Activated CD8-positive, alpha-beta memory T cell treated with anti-CD3 and anti-CD28 coated beads for 4 hours (primary cell): ENCODE data around the gene SBF2.
"Not testable (repeated sequence)": the region's sequence is repeated elsewhere in the genome, so short reads cannot be mapped to it uniquely, and the experiment has no call there.

Source experiments
- DNase-seq, 2 donors: peaks; one replicate each; pipeline ENCODE4 v3.0.0-alpha.2; 2020; ENCODE audit warnings: low read depth in 2 of 2

SBF2 gene

DNA sequence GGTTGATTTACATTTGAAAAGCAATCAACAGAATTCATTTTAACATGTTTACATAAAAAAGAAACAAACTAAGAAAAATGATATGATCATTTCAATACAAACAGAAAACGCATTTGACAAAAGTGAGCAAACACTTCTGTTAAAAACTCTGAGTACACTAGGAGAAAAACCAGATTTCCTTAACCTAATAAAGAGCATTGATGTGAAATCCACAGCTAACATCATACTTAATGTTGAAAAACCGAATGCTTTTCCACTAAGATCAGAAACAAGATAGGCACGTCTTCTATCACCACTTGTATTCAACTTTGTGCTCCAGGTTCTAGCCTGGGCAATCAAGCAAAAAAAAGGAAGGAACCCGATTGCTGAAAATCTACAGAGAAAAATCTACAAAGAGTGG, 227.6 kb downstream of the SBF2 start:
- no peak for DNase-seq

DNA sequence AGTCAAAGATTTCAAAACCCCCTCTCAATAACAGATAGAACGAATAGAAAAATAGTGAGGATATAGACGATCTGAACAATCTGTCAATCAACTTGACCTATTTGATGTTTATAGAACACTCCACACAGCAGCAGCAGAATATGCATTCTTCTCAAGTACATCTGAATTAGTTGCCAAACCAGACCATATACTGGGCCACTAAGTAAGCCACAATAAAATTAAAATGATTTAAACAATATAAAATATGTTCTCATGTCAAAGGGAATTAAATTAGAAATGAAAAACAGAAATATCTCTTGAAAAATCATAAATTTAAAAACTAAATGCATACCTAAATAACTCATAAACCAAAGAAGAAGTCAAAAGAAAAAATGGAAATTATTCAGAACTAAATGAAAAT, 229.2 kb downstream of the SBF2 start:
- no peak for DNase-seq

DNA sequence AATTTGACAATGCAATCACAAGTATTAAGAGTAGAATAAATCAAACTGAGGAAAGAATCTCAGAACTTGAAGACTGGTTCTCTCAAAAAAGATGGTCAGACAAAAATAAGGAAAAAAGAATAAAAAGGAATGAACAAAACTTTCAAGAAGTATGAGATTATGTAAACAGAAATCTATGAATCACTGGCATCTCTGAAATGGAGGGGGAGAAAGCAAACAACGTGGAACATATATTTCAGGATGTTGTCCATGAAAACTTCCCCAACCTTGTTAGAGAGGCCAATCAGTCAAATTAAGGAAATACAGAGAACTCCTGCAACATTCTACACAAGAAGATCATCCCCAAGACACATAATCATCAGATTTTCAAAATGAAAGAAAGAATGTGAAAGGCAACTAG, 235.7 kb downstream of the SBF2 start:
- no peak for DNase-seq

DNA sequence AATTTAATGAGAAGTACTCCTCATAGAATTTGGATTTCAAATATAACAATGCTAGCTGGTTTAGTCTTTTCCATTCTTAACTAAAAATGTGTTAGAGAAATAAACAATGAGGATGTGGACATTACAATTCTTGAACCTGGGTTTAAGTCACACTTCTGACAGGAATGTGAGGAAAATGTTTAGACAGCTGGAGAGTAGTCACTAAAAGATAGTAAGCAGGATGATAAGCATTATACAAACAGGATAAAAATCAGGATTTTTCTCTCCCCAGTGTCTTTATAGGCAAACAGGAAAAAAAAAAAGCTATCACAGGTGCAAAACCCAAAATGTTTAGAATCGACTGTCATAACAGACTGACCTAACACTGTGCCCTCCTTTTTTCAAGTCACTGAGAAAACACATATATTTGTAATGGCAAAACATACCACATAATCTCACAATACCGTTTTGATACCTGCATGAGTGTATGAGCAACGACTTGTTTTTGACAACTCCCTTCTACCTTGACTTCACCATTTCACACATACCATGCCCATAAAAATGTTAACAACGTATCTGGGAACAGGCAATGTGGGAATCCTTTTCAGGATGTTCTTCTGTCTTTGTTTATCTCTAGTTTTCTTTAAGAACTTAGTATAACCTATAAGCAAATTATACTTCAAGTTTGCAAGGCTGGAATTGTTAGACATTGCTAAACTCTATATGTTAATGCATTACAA, 242.0 kb downstream of the SBF2 start:
- no peak for DNase-seq

DNA sequence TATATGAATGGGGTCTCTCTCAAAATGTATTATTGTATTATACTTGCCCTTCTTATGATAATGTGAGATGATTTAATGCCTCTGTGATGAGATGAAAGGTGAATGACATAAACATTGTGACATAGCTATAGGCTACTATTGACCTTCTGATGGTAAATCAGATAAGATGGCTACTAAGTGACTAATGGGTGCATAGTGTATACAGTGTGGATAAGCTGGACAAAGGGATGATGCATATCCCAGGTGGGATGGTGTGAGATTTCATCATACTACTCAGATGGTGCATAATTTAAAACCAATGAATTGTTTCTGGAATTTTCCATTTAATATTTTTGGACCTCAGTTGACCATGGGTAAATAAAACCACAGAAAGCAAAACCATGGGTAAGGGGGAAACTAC, 243.5 kb downstream of the SBF2 start:
- no peak for DNase-seq

DNA sequence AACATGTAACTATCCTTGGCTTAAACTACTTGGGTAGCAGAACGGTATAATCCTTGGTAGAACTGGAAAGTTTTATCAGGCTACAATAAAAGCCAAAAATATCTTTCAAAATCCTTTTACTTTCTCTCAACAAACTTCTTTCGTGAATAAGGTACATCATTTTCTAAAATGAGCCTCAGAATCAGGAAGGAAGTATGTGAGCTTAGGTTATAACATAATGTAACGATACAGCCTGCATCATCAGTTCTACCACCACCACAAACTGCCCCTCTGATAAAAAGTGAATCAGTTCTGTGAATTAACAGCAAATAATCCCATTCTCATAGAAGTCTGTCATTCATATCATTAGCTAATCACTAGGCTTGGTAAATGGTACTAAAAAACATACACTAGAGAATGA, 244.3 kb downstream of the SBF2 start:
- DNase-seq, result no peak

- DNase-seq, result no peak
These were observed 245.7 kb downstream of the SBF2 start for GRCh38 chr11:10048350-10048749.

GRCh38 chr11:10044618-10045017, 249.4 kb downstream of the SBF2 start:
- DNase-seq, result no peak

DNA sequence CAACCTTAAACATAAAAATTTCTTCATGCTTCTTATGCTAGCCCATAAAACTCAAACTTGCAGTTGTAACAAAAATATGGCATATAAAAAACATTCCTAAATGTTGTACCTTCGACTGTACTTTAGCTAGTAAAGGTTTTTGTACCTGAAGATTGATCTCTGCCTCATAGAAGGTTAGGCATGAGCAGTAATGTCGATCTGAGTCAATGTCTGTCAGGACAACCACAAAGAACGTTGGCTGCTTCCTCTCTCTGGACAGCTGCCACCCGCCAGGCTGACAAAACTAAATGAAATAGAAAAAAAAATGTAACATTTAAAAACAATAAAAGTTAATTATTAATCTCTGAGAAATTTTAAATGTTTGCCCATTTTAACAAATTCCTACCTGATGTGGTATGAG, 251.3 kb downstream of the SBF2 start:
- no peak for DNase-seq

DNA sequence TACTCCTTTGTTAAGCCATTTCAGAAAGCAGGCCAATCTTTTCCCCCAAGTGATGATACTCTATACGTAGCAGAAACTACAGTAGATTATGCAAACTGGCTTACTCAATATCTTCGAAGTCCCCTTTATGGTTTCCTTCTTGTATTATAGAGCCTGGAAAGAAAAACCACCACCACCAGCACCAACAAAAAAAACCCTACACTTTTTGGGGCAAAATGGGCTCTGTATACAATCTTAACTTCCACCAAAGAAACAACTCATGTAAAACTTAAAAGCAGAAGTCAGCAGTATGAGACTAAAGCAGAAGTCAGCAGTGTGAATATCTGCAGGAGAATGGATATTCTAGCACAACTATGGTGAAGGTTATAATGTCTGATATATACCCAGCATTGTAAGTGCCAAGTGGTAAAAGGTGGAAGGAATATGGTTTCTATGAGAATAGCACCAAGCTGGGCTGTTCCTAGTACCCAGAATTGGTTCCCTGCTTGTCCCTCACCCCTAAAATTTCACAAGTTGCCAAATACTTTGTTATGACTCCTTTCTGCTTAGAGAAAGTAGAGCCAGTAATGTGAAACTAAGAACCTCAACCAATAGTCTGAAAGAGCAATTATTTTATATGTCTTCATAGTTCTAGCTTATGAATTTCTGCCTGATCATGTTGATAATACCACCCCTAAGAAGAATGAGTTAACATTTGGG, 252.1 kb downstream of the SBF2 start:
- DNase-seq, result no peak

DNA sequence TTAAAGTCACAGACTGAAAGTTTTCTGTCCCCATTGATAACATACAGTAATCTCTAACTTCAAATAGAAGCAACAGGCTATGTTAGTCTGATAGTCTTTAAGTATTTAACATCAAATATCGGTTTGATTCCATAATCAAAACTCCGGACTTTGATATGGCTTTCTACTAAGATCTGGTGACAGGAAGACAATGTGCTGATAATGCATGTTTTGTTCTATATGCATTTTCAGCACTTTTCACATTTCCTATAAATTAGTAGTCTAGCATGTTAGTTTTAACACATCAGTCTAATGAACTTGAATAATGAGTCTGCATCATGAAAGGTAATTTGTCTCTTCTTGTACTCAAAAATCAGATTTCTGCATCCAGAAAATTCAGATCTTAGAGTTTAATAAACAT, 252.7 kb downstream of the SBF2 start:
- no peak for DNase-seq

- DNase-seq, result no peak
These were observed 255.3 kb downstream of the SBF2 start for GRCh38 chr11:10038521-10039302.

GRCh38 chr11:10035932-10036331, 258.1 kb downstream of the SBF2 start:
- DNase-seq, result not testable (repeated sequence)

- DNase-seq, result no peak
These were observed 261.1 kb downstream of the SBF2 start for GRCh38 chr11:10032935-10033334.

- DNase-seq, result no peak
These were observed 263.9 kb downstream of the SBF2 start for GRCh38 chr11:10030122-10030490.

DNA sequence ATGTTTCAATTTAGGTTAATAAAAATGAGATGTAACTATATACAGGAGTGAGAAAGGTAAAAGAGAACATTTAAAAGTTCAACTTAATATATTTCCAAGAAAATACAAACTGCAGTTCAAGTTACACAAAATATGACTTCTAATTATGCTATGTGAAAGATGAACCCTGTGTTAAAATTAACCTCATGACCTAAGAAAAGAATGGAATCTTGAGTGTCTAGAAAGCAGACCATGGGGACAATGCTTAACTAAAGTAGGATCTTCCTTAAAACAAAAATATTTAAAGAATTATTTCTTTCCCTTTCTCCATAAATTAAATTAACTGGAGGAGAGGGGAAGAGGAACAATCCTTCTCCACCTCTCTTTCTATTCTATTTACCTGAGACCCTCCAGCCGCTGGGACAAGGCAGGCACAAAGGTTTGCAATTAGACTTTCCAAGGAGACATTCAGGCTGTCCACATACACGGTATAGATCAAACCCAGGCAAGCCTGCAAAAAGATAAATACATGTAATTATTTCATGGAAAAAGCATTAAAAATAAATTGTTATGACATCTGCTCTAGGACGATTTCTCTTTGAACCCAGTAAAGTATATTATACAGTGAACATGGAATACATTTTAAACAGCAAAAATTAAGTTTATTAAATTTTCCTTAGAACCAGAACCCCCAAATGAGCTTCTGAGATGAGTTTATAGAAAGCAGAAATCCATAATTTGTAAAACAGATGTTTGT, 264.5 kb downstream of the SBF2 start:
- DNase-seq, result no peak

DNA sequence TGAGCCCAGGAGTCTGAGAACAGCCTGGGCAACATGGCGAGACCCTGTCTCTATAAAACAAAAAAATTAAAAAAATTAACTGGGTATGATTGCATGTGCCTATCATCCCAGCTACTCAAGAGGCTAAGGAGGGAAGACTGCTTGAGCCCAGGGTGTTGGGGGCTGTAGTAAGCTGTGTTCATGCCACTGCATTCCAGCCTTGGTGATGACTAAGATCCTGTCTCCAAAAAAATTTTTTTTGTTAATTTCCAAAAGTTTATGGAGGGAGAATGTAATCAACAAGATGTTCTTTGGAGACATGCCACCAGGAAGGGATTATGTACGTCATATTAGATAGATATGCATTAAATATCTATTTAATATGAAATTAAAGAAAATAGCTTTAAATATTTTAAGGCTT, 267.5 kb downstream of the SBF2 start:
- DNase-seq, result no peak

GRCh38 chr11:10023212-10023611, 270.8 kb downstream of the SBF2 start:
- no peak for DNase-seq

DNA sequence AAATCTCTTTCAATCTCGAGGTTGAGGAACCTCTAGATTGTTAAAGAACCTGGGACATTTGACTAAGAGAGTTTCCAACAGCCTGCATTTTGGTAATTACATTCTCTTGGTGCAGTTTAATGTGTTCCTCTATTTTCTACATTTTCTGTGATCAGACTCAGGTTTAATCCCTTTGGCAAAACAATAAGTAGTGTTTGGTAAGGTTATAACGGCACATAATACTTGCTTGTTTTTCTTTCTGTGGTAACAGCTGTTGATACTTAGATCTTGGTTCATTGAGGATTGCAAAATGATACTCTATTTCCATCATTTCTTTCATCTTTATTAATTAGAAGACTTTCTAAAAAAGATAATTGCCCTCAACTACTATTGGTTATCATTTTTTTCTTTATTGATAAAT, 271.3 kb downstream of the SBF2 start:
- DNase-seq, result no peak

GRCh38 chr11:10021563-10021962, 272.5 kb downstream of the SBF2 start:
- no peak for DNase-seq

GRCh38 chr11:10019906-10020682, 273.9 kb downstream of the SBF2 start:
- DNase-seq, result no peak
